NCI-H2227 (cell line): ENCODE results near the gene GOT2.
"Not testable (repeated sequence)": the region's sequence is repeated elsewhere in the genome, so short reads cannot be mapped to it uniquely, and the experiment has no call there.

Experiments used
- DNase-seq: peaks from one replicate; lab custom pipeline; 2025; ENCODE audit not compliant: unreplicated experiment; lab: John Stamatoyannopoulos, UW

GOT2 gene

DNA sequence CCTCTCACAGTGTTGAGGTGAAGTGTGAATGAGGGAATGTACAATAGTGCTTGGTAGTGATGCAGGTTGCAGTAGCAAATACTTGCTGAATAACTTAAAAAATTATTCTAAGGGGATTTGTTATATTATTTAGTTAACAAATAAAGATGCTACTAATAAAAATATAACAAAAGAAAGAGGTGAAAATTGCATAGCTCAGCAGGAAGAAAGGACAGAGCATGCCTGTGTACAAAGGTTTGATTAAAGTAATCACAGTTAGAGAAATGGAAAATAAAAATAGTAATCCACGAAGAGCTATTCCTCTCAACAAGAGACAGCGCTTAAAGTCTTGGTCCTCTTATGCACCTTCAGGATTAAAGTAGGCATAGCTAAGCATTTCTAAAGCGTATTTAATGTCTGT, 11.0 kb downstream of the GOT2 start:
- DNase-seq, result no peak

DNA sequence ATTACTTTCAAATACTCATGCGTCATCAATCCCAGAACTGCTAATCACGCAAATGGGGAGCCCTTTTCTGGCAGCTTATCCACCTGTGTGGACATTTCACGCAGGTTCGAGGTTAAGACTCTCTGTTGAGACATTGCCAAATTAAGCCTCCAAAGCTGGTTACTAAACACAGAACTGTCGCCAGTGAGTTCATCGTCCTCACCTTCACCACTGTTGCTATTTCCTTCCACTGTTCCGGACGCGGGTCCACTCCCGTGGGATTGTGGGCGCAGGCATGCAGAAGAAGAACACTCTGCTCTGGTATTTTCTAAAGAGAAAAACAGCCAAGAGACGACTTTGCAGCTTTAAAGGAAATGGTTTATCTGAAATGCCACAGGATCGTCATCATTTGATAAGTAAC, 16.1 kb downstream of the GOT2 start:
- DNase-seq, result no peak

DNA sequence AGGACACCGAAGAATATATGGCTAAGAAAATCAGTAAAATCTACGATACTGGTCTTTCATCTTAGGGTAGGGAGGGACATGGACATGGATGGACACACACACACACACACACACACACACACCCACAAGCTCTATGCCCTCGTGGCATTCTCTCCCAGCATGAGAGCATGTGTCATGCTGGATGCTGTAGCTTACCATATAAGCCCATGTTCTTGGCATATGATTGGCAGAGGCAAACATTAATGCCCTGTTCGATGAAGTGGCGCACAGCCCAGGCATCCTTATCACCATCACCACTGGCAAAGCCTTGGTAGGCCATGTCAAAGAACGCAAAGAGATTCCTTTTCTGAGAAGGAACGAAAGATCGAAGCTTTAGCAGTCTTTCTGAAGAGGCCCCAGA, 17.6 kb downstream of the GOT2 start:
- no peak for DNase-seq

DNA sequence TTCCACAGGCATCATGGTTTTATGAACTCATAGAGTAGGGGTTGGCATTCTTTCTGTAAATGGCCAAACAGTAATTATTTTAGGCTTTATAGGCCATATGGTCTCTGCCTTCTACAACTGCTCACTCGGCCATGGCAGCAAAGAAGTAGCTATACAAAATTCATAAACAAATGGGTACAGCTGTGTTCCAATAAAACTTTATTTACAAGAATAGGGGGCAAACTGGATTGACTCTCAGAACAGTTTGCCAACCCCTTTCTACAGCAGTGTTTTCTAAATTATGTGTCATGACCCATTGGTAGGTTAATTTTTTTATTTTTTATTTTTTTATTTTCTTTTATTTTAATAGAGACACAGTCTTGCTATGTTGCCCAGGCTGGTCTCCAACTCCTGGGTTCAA, 20.4 kb downstream of the GOT2 start:
- DNase-seq, result no peak

DNA sequence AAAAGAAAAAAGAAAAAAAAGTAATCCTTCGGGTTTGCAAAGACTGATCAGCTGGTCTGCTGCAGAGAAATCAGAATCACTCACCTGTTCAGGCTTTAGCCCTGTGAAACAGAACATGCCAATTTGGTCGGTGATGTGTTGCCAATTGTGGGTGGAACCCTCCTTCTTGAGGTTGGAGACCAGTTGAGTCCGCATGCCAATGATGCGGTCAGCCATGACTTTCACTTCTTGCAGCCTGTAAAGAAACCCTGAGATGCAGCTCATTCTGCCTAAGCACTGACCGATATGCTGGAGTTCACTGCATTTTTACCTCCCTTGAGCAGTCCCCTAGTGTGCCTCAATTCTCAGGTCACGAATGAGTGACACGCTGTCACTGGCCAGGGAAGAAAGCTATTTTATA, 24.8 kb downstream of the GOT2 start:
- no peak for DNase-seq

DNA sequence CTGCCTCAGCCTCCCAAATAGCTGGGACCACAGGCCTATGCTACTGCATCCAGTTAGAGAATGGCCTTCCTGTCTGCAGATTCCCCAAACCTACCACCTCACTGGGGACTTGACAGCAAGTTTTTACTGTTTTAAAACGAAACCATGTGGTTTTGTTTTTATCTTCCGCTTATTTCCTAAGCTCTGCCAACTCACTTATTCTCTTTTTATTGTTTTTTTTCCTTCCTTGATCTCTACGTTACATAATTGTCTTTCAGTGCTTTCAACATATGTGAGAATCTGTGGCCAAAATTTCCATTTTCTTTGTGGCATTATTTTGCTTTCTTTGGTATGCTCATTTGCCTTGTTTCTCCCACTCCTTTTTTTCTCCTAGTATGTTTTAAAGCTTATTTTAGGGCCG, 35.0 kb downstream of the GOT2 start:
- no peak for DNase-seq

DNA sequence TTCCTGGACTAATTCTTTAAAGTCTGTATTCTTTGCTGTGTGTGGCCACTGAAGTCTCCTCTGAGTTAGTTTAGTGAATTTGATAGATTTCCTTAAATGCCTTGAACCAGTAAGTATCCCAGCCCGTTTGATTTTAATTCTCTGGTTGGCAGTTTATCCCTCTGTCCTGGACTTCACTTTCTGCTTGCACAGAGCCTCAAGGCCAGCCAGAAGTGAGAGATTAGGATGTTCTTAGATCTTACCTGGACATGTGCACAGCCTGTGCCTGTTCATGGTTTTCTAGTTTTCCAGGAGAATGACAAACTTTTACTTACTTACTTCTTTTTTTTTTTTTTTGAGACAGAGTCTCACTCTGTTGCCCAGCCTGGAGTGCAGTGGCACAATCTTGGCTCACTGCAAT, 38.7 kb downstream of the GOT2 start:
- DNase-seq, result no peak

DNA sequence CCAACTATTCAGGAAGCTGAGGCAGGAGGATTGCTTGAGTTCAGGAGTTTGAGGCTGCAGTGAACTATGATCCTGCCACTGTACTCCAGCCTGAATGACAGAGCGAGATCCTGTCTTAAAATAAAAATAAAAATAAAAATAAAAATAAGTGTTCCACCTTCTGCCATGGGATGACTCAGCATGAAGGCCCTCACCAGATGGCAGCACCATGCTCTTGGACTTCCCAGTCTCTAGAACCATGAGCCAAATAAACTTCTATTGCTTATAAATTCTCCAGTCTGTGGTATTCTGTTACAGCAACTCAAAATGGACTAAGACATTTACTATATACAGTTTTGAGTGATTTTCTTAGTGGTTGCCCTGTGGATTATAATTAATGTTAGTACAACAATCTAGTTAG, 41.7 kb downstream of the GOT2 start:
- DNase-seq, result no peak

DNA sequence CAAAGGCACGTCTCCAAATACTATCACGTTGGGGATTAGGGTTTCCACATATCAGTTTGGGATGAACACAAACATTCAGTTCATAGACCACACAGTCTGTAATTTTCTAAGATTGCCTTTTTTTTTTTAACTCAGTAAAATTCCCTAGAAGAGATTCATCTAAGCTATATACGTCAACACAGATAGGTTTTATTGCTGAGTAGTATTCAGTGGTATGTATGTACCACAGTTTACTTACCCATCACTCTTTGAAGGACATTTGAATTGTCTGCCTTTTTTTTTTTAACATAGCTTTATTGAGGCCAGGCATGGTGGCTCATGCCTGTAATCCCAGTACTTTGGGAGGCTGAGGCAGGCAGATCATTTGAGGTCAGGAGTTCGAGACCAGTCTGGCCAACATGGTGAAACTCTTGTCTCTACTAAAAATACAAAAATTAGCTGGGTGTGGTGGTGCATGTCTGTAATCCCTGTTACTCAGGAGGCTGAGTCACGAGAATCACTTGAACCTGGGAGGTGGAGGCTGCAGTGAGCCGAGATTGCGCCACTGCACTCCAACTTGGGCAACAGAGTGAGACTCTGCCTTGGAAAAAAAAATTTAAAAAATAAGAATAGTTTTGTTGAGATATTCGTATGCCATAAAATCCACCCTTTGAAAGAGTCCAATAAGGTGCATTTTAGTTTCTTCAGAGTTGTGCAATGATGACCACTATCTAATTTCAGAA, 47.0 kb downstream of the GOT2 start:
- not testable (repeated sequence) for DNase-seq

DNA sequence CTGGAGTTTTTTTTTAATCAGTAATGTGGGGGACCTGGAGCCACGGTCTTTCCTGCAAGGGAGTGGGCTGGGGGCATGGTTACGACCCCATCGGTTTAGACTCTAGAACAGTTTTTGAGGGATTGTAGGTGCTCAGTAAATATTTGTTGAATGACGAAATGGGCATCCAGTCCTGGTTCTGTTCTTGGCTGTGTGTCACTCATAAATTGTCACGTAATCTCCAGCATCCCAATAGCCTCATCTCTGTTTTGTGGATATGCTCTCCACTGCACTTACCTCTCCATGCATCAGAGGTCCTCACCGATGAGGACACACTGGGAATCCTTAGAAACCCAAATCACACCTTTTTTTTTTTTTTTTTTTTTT, 49.0 kb downstream of the GOT2 start:
- no peak for DNase-seq

DNA sequence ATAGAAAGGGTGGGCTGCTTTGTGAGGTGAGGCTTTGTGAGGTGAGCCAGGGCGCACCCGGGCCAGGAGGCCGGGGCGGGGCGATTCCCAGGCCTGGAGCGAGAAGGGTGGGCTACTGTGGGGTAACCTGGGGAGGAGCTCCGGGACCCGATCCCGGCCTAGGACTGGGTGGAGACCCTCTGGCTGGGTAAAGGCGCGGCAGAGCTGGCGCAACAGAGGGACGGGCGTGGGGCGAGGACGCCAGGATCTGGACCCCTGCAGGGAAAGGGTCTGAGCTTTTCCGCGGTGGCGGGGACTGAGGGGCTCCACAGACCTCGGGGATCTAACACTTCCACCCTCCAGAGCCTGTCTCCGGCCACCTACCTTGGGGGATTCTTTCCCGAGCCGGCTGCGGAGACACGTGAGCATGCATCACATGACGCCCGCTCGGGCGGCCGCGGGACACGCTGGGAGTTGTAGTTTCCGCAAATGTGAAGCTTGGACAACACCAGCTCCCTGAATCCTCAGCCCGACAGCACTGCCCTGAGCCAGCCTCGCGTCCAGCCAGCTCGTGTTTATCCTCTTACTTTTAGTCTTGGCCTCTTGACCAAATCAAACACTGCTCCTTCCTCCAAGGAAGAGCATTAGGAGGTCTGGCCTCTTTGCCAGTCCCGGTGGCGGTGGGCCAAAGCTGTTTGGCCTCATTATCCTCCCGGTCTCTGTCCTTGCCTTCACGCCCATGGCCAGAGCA, 49.6 kb downstream of the GOT2 start, which contains the start of gene SLC38A7:
SLC38A7 (minus strand) TSS at position 417 of the 730 bp plus-strand sequence. CDS start 4,644 bp downstream, outside the sequence.
- peak; percentile 84 for DNase-seq

DNA sequence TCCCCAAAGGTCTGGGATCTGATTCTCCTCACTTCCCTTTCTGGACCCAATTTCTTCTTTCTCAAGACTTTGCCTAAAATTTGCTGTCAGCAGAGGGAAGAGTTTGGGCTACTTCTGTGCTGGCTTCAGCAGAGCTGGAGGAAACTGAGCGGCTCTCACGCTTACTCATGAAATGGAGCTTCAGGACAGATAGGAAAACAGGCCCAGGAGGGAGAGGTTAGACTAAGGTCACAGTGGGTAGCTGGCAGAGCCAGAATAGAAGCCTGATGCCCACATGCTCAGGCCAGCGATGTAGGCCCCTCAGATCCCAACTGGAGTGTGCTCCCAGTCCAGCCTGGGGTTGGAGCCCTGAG, 50.1 kb downstream of the GOT2 start:
- DNase-seq, result no peak

DNA sequence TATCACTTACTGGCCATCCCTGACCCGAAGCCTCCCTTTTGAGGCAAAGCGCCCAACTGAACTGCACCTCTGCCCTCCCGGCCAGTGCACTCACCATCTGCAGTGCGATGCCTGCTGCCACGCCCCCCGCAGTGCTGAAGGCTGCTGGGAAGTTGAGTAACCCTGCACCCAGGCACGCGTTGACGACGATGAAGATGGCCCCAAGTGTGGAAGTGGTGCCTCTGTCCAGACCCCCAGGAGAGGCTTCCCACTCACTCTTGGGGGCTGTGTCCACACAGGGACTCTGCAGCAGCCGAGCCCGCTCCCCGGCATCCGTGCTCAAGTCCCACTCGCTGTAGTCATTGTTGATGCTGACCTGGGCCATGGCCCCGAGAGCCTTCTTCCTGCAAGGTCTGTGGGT, 54.4 kb downstream of the GOT2 start:
- no peak for DNase-seq

DNA sequence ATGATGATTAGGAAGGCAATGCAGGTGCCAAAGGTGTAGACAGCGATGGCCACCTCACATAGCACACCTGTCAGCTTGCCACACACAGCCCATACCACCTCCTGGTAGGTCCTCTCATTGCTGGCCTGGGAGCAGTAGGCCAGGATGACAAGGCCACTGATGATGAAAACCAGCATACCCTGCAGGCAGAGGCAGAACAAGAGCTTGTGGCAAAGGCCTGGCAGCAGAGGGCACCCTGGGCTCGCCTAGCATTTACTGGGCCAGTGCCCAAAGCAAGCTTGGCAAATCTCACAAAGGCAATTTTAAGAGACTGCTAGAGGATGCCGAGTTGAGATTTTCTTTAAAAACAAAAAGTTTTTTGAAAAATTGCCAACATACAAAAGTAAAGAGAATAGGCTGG, 55.4 kb downstream of the GOT2 start:
- no peak for DNase-seq

DNA sequence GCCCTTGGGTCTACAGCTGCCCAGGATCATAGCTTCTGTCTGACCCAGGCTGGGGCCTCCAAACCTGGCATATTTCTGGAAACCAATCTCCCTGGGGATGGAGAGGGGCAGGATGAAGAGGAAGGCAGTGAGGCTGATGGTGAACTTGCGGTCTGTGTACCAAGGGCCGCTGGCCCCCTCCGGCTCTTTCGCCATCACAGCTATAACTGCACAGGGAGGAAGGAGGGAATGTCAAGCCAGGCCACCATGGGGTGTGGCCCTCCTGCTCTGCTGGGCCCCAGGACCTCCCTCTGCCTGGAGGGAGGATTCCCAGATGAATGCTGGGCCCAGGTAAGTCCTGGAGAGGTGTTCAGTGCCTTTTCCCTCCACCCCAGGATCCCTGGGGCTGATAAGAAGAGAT, 55.8 kb downstream of the GOT2 start:
- no peak for DNase-seq

DNA sequence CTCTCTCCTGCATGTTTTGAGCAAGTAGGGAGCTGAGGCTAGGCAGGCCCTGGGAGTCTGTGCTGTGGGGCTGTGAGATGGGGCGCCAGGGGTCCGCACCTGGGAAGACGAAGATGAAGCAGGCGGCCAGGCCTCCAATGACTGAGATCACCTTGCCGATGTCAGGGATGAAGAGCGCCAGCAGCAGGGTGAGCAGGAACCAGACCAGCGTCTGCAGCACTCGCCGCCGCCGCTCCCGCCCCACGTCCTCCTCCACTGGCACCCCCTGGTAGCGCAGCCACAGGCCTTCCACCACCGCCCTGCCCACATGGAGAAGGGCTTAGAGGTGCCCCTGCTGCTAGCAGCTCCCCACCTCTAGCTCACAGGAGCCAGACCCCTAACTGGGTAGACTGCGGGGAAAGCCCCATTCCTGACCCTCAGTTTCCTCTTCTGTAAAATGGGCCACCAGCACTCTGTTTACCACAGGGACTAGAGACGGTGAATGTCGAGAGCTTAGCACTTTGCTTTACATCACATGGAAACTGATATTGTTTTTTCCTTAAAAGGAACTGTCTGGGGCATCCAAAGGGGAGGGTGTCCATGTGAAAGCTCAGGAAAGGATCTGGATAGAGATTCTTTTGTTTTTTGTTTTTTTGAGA, 63.1 kb downstream of the GOT2 start:
- no peak for DNase-seq

DNA sequence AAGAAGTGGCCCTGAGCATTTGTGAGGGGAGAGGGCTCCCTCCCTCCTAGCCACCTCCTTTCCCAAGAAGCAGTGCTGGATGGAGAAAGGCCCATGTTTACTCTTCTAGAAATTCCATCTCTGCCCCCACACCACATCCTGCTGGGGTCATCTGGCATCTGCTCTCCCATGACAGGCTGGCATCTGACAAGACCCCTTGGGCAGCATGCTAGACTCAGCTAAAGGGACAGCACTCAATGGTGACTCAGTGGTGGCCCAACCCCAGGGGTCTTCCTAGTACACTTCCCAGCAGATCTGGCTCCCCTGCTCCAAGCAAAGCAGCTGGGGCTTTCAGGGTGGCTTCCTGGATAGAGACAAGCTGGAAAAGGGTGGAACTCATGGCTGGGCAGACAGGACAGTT, 63.9 kb downstream of the GOT2 start:
- DNase-seq, result no peak

DNA sequence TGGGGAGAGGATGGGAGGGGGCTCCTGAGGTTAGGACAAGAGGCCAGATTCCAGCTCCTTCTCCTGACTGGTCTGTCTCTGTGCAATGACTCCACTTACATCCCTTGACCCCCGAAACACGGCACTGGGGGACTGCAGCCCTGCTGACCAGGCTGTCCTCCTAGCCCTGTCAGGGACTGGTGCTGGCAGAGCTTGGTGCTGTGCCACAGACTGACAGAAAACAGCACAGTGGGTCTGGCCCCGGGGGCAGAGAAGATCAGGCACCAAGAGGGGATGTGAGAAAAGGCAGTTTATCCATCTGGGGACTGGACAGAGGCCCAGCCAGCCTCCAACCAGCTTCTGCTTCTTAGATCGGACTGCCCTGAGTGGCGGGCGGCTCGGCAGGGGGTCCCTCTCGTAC, 68.9 kb downstream of the GOT2 start:
- no peak for DNase-seq

DNA sequence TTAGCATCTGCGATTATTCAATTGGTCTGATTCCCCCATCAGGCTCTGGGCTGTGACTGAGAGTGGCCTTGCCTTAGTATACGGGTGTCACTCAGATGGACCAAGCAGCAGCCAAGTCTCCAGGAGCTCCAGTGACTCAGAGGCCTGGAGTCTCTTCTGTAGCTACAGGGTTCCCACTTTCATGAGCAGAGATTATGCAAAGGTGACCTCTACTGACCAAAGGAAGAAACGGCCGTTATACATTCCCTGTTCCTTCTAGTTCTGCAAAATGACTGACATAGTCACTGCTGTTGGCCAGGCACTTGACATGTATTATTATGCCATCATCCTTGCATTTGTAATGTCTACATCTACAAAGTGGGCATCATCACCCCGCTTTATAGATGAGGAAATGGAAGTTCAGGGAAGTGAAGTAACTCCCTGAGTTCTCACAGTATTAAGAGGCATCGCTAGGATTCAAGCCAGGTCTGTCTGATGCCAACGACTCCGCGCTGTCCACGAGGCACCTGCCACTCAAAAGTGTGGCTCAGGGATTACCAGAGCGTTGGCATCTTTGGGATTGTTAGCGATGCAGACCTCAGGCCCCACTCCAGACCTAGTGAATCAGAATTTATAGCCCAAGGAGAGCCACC, 72.8 kb downstream of the GOT2 start:
- peak; percentile 62 for DNase-seq

DNA sequence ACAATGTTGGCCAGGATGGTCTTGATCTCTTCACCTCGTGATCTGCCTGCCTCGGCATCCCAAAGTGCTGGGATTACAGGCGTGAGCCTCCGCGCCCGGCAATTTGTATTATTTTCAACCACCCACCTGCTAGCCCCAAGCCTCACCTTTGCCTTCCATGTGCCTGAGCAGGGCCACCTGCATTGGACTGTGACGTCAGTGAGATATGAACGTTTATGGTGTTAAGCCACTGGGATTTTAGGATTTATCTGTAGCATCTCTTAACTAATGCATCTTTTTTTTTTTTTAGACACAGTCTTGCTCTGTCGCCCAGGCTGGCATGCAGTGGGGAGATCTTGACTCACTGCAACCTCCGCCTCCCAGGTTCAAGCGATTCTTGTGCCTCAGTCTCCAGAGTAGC, 74.2 kb downstream of the GOT2 start:
- DNase-seq, result not testable (repeated sequence)

DNA sequence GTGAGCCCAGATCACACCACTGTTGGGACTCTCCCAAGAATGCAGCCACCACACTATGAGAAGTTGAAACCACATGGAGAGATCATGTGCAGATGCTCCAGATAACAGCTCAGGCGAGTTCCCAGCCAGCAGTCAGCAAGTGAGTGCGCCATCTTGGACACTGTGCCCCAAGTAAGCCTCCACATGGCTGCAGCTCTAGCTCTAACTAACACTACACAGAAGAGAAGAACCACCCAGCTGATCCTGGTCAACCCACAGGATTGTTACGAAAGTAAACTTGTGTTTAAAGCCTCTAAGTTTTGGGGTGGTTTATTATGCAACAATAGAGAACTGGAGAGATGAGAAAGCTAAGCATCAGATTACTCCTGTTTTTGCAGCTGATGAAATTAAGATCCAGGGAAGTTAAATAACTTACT, 75.3 kb downstream of the GOT2 start:
- DNase-seq, result no peak
